ENCODE measurements around the gene SLC25A12.

SLC25A12 gene

GRCh38 chr2:171852366-171852888, 41.6 kb downstream of the SLC25A12 start:
- H3K4me2 ChIP-seq (ENCODE audit: low read length) = no peak overlapping the region
- no peaks in the 10 kb centered on the region for H3K4me1 ChIP-seq (ENCODE audit: control insufficient read depth, insufficient read depth, low read length)
- peaks cover 7% of the 10 kb centered on the region for H3K36me3 ChIP-seq (ENCODE audit: insufficient read depth, low read length)
- no peak overlapping the region for H3K4me3 ChIP-seq (ENCODE audit: low read length)
- H3K9me3 ChIP-seq (replicated peaks; ENCODE audit: low read length) = no peaks in the 10 kb centered on the region
- H3K27me3 ChIP-seq (ENCODE audit: control insufficient read depth, insufficient read depth, low read length) = no peaks in the 10 kb centered on the region
- no peak overlapping the region for H3K9ac ChIP-seq (ENCODE audit: low read depth, low read length)

DNA sequence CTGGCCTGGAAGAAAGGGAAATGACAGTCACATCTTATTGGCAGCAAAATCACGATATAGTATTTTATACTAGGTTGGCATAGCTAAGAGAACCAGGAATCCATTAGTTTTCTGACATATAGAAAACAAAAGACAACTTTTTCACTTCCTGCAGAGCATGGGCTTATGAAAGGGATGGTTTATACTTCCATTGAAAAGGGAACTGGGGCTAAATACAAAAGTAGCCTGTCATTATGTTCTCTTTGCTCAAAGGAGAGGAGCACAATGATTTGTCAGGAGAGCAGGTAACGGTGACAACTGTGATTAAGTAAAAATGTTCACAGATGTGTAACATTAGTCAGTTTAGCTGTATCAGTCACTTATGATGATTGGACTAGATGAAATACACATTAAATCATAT, 46.4 kb downstream of the SLC25A12 start:
- no peak overlapping the region for H3K4me3 ChIP-seq (ENCODE audit: low read length)
- no peaks in the 10 kb centered on the region for H3K9me3 ChIP-seq (replicated peaks; ENCODE audit: low read length)
- no peaks in the 10 kb centered on the region for H3K4me1 ChIP-seq (ENCODE audit: control insufficient read depth, insufficient read depth, low read length)
- H3K9ac ChIP-seq (ENCODE audit: low read depth, low read length) = no peak overlapping the region
- no peaks in the 10 kb centered on the region for H3K36me3 ChIP-seq (ENCODE audit: insufficient read depth, low read length)
- no peak overlapping the region for H3K4me2 ChIP-seq (ENCODE audit: low read length)
- H3K27me3 ChIP-seq (ENCODE audit: control insufficient read depth, insufficient read depth, low read length) = no peaks in the 10 kb centered on the region

GRCh38 chr2:171846894-171847293, 47.1 kb downstream of the SLC25A12 start:
- H3K4me1 ChIP-seq (ENCODE audit: control insufficient read depth, insufficient read depth, low read length) = no peaks in the 10 kb centered on the region
- H3K27me3 ChIP-seq (ENCODE audit: control insufficient read depth, insufficient read depth, low read length) = no peaks in the 10 kb centered on the region
- no peaks in the 10 kb centered on the region for H3K36me3 ChIP-seq (ENCODE audit: insufficient read depth, low read length)
- H3K4me3 ChIP-seq (ENCODE audit: low read length) = no peak overlapping the region
- no peak overlapping the region for H3K9ac ChIP-seq (ENCODE audit: low read depth, low read length)
- no peaks in the 10 kb centered on the region for H3K9me3 ChIP-seq (replicated peaks; ENCODE audit: low read length)
- no peak overlapping the region for H3K4me2 ChIP-seq (ENCODE audit: low read length)

DNA sequence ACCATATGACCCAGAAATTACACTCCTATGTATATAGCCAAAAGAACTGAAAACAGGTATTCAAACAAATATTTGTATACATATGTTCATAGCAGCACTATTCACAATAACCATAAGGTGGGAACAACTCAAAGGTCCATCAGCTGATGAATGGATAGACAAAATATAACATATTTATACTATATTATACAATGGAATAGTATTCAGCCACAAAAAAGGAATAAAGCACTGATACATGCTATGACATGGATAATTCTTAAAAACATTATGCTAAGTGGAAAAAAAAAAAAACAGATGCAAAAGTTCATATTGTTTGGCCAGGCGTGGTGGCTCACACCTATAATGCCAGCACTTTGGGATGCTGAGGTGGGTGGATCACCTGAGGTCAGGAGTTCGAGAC, 52.0 kb downstream of the SLC25A12 start:
- Histone ChIP-seq H3K4me3 (ENCODE audit: low read length) (no peak overlapping the region), H3K9me3 (replicated peaks; ENCODE audit: low read length) (no peaks in the 10 kb centered on the region), H3K4me1 (ENCODE audit: control insufficient read depth, insufficient read depth, low read length) (peaks cover 12% of the 10 kb centered on the region), H3K27me3 (ENCODE audit: control insufficient read depth, insufficient read depth, low read length) (no peaks in the 10 kb centered on the region), H3K4me2 (ENCODE audit: low read length) (no peak overlapping the region), H3K36me3 (ENCODE audit: insufficient read depth, low read length) (peaks cover 2% of the 10 kb centered on the region), H3K9ac (ENCODE audit: low read depth, low read length) (no peak overlapping the region)

DNA sequence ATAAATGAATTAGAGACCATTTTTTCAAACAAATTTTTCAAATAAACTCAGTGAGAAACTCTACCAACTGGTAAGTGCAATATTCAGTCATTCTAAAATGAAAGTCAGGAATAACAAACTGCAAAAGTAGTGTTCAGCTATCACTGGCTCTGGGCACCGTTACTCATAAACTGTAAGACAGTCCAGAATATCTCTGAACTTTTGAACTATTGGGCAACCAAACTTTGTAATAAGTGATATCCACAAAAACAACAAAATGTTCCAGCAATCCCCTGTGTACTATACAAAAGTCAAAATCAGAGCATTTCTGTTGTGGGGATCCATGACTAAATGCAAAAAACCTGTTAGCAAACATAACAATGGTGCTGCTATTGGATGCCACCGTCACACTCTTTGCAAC, 56.3 kb downstream of the SLC25A12 start:
- H3K4me3 ChIP-seq (ENCODE audit: low read length) = no peak overlapping the region
- peaks cover under 1% of the 10 kb centered on the region for H3K9me3 ChIP-seq (replicated peaks; ENCODE audit: low read length)
- H3K4me1 ChIP-seq (ENCODE audit: control insufficient read depth, insufficient read depth, low read length) = peaks cover 25% of the 10 kb centered on the region
- no peak overlapping the region for H3K4me2 ChIP-seq (ENCODE audit: low read length)
- peaks cover 32% of the 10 kb centered on the region for H3K36me3 ChIP-seq (ENCODE audit: insufficient read depth, low read length)
- no peak overlapping the region for H3K9ac ChIP-seq (ENCODE audit: low read depth, low read length)
- no peaks in the 10 kb centered on the region for H3K27me3 ChIP-seq (ENCODE audit: control insufficient read depth, insufficient read depth, low read length)

- peaks cover 46% of the 10 kb centered on the region for H3K36me3 ChIP-seq (ENCODE audit: insufficient read depth, low read length)
- H3K4me1 ChIP-seq (ENCODE audit: control insufficient read depth, insufficient read depth, low read length) = peaks cover 25% of the 10 kb centered on the region
- H3K27me3 ChIP-seq (ENCODE audit: control insufficient read depth, insufficient read depth, low read length) = no peaks in the 10 kb centered on the region
- H3K4me2 ChIP-seq (ENCODE audit: low read length) = no peak overlapping the region
- H3K9ac ChIP-seq (ENCODE audit: low read depth, low read length) = no peak overlapping the region
- no peak overlapping the region for H3K4me3 ChIP-seq (ENCODE audit: low read length)
- H3K9me3 ChIP-seq (replicated peaks; ENCODE audit: low read length) = peaks cover 11% of the 10 kb centered on the region
Observed at GRCh38 chr2:171836146-171836910, 57.7 kb downstream of the SLC25A12 start.

- no peak overlapping the region for H3K4me3 ChIP-seq (ENCODE audit: low read length)
Observed at GRCh38 chr2:171835386-171835785, 58.7 kb downstream of the SLC25A12 start.

DNA sequence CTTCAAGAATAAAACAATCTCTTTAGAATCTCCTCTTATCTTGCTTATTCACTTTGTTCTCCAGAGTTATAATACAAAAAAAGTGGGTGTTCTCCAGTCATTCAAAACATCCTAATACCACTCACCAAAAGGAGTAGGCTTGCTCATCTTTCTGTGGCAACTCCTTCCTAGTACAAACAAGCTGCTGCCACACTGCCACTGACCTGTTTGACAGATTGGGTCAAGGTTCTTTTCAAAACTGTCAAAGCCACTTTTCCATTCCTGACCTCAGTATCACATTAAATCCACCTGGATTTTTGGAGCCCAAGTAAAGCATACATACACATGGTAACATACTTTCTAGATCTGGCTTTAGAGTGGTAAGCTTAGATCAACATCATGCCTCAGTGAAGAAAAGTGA, 59.8 kb downstream of the SLC25A12 start:
- no peaks in the 10 kb centered on the region for H3K27me3 ChIP-seq (ENCODE audit: control insufficient read depth, insufficient read depth, low read length)
- peaks cover 60% of the 10 kb centered on the region for H3K36me3 ChIP-seq (ENCODE audit: insufficient read depth, low read length)
- H3K4me3 ChIP-seq (ENCODE audit: low read length) = no peak overlapping the region
- H3K4me2 ChIP-seq (ENCODE audit: low read length) = no peak overlapping the region
- peaks cover 25% of the 10 kb centered on the region for H3K4me1 ChIP-seq (ENCODE audit: control insufficient read depth, insufficient read depth, low read length)
- H3K9me3 ChIP-seq (replicated peaks; ENCODE audit: low read length) = peaks cover 18% of the 10 kb centered on the region
- H3K9ac ChIP-seq (ENCODE audit: low read depth, low read length) = no peak overlapping the region

More at GRCh38 chr2:171835386-171835785, 58.7 kb downstream of the SLC25A12 start:
- Histone ChIP-seq H3K4me2 (ENCODE audit: low read length) (no peak overlapping the region), H3K36me3 (ENCODE audit: insufficient read depth, low read length) (peaks cover 54% of the 10 kb centered on the region), H3K9ac (ENCODE audit: low read depth, low read length) (no peak overlapping the region), H3K9me3 (replicated peaks; ENCODE audit: low read length) (peaks cover 18% of the 10 kb centered on the region), H3K27me3 (ENCODE audit: control insufficient read depth, insufficient read depth, low read length) (no peaks in the 10 kb centered on the region), H3K4me1 (ENCODE audit: control insufficient read depth, insufficient read depth, low read length) (peaks cover 25% of the 10 kb centered on the region)

- H3K36me3 ChIP-seq (ENCODE audit: insufficient read depth, low read length) = peaks cover 65% of the 10 kb centered on the region
- peaks cover 18% of the 10 kb centered on the region for H3K9me3 ChIP-seq (replicated peaks; ENCODE audit: low read length)
- peaks cover 18% of the 10 kb centered on the region for H3K4me1 ChIP-seq (ENCODE audit: control insufficient read depth, insufficient read depth, low read length)
Observed at GRCh38 chr2:171832489-171832888, 61.6 kb downstream of the SLC25A12 start.

DNA sequence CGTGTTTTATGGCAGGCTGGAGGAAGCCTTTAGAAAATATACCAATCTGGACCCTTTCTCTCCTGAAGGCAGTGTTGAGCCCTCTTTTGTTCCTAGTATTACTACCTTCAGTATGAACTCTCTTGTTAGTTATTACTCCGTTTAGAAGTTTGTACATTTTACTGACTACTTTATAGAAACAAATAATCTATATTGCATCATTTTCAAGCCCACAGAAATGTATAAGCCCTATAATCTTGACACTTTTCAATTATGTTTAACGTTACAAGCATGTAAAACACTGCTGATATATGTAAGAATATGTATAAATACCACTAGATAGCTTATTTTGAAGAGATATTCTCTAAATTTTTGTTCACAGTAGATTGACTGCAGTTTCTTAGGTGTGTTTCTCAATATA, 64.0 kb downstream of the SLC25A12 start:
- H3K27me3 ChIP-seq (ENCODE audit: control insufficient read depth, insufficient read depth, low read length) = no peaks in the 10 kb centered on the region
- no peak overlapping the region for H3K4me3 ChIP-seq (ENCODE audit: low read length)
- H3K4me2 ChIP-seq (ENCODE audit: low read length) = no peak overlapping the region
- peaks cover 65% of the 10 kb centered on the region for H3K36me3 ChIP-seq (ENCODE audit: insufficient read depth, low read length)
- H3K9me3 ChIP-seq (replicated peaks; ENCODE audit: low read length) = peaks cover 18% of the 10 kb centered on the region
- no peak overlapping the region for H3K9ac ChIP-seq (ENCODE audit: low read depth, low read length)
- H3K4me1 ChIP-seq (ENCODE audit: control insufficient read depth, insufficient read depth, low read length) = no peaks in the 10 kb centered on the region

More at GRCh38 chr2:171832489-171832888, 61.6 kb downstream of the SLC25A12 start:
- Histone ChIP-seq H3K4me3 (ENCODE audit: low read length) (no peak overlapping the region), H3K9ac (ENCODE audit: low read depth, low read length) (no peak overlapping the region), H3K27me3 (ENCODE audit: control insufficient read depth, insufficient read depth, low read length) (no peaks in the 10 kb centered on the region), H3K4me2 (ENCODE audit: low read length) (no peak overlapping the region)

DNA sequence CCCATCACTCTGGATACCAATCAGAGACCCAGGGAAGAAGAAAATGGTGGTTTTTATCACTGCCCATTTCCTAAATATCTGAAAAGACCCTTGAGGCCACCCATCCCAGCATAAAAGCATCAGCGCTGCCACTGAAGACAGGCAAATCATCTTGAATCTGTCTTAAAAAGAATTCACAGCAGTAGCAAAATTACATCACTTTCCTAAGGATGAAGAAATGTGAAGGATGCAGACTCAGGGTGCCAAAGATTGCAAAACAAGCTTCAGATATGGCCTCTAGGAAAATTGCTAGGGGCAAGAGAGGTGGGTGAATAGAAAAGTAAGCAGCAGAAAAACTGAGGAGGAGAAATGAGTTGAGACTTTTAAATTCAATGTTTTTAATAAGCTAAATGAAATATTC, 70.0 kb downstream of the SLC25A12 start:
- peaks cover 4% of the 10 kb centered on the region for H3K4me1 ChIP-seq (ENCODE audit: control insufficient read depth, insufficient read depth, low read length)
- no peak overlapping the region for H3K9ac ChIP-seq (ENCODE audit: low read depth, low read length)
- peaks cover 16% of the 10 kb centered on the region for H3K36me3 ChIP-seq (ENCODE audit: insufficient read depth, low read length)
- no peak overlapping the region for H3K4me2 ChIP-seq (ENCODE audit: low read length)
- H3K9me3 ChIP-seq (replicated peaks; ENCODE audit: low read length) = no peaks in the 10 kb centered on the region
- no peaks in the 10 kb centered on the region for H3K27me3 ChIP-seq (ENCODE audit: control insufficient read depth, insufficient read depth, low read length)
- H3K4me3 ChIP-seq (ENCODE audit: low read length) = no peak overlapping the region
